Neural progenitor cell (in vitro differentiated cells): Measurements from ENCODE around the gene MEGF6.

Source experiments
- EZH2 ChIP-seq: fragments of 200-600 bp; sonication (generic); IDR thresholded peaks from 2 replicates; pipeline ENCODE4 v1.6.1; 2017; ENCODE audit warnings: antibody characterized with exemption, mild to moderate bottlenecking, moderate library complexity
- EZH2phosphoT487 ChIP-seq: fragments of 200-600 bp; sonication (generic); IDR thresholded peaks from 2 replicates; pipeline ENCODE4 v1.6.1; 2017; ENCODE audit warnings: antibody characterized with exemption
- TF ChIP-seq, protein P1 (sequence below): fragments of 200-600 bp; sonication (generic); IDR thresholded peaks from 2 replicates; pipeline ENCODE4 v1.5.1; 2017; ENCODE audit warnings: antibody characterized with exemption, mild to moderate bottlenecking

- TF ChIP-seq, protein P1, sequence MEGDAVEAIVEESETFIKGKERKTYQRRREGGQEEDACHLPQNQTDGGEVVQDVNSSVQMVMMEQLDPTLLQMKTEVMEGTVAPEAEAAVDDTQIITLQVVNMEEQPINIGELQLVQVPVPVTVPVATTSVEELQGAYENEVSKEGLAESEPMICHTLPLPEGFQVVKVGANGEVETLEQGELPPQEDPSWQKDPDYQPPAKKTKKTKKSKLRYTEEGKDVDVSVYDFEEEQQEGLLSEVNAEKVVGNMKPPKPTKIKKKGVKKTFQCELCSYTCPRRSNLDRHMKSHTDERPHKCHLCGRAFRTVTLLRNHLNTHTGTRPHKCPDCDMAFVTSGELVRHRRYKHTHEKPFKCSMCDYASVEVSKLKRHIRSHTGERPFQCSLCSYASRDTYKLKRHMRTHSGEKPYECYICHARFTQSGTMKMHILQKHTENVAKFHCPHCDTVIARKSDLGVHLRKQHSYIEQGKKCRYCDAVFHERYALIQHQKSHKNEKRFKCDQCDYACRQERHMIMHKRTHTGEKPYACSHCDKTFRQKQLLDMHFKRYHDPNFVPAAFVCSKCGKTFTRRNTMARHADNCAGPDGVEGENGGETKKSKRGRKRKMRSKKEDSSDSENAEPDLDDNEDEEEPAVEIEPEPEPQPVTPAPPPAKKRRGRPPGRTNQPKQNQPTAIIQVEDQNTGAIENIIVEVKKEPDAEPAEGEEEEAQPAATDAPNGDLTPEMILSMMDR: no peak
- TF ChIP-seq EZH2 (no peak), EZH2phosphoT487 (no peak)
Measured at GRCh38 chr1:3452866-3453175, 158.5 kb downstream of the MEGF6 start.
